Activated T-helper 1 cell treated with anti-CD3 and anti-CD28 coated beads, Interleukin-12 subunit alpha, Interleukin-12 subunit beta, Interleukin-2, Interleukin-4 antibody, amounts not matched to agents 30 ng/mL and 10 ng/mL and 1 ng/mL, durations not matched to agents 14 hours and 24 hours and 36 hours (primary cell): Measurements from ENCODE around the gene GJC3. TPM values are rescaled to one million over a fixed set of nuclear protein-coding genes. Genes with fewer than 3 reads are reported as not detected.
A peak's percentile ranks its signal among the peaks of the same experiment; 100 is the strongest.
"Not testable (repeated sequence)": the region's sequence is repeated elsewhere in the genome, so short reads cannot be mapped to it uniquely, and the experiment has no call there.

ENCODE experiments used
- DNase-seq: peaks from one replicate; pipeline ENCODE4 v3.0.0; 2021; ENCODE audit warnings: low spot score
- H3K27ac Mint-ChIP-seq: one replicate; pipeline ENCODE4 v1.8.0; 2021; ENCODE audit warnings: mild to moderate bottlenecking, mixed read lengths
- H3K27me3 Mint-ChIP-seq: one replicate; pipeline ENCODE4 v1.8.0; 2022; ENCODE audit warnings: mild to moderate bottlenecking, moderate library complexity, mixed read lengths; ENCODE audit not compliant: insufficient read depth
- H3K36me3 Mint-ChIP-seq: one replicate; pipeline ENCODE4 v1.8.0; 2021; ENCODE audit warnings: low read depth, mixed read lengths
- H3K4me1 Mint-ChIP-seq: one replicate; pipeline ENCODE4 v1.8.0; 2021; ENCODE audit warnings: low read depth, mixed read lengths
- H3K4me3 Mint-ChIP-seq: one replicate; pipeline ENCODE4 v1.8.0; 2021; ENCODE audit warnings: mild to moderate bottlenecking, moderate library complexity, mixed read lengths
- H3K9me3 Mint-ChIP-seq: one replicate; pipeline ENCODE4 v1.8.0; 2021; ENCODE audit warnings: mixed read lengths
- intact Hi-C: fragments of 100-400 bp; cut with micrococcal nuclease; formaldehyde crosslinking; loops from one replicate; pipeline ENCODE4 v1.15.1; 2024
- total RNA-seq: library from RNA; stranded (reverse); gene quantifications from 2 replicates; pipeline ENCODE4 v1.2.3, GENCODE V29; 2022

Gene GJC3
- total RNA-seq, 1 donor from 2014 or later: 0.18 TPM

DNA sequence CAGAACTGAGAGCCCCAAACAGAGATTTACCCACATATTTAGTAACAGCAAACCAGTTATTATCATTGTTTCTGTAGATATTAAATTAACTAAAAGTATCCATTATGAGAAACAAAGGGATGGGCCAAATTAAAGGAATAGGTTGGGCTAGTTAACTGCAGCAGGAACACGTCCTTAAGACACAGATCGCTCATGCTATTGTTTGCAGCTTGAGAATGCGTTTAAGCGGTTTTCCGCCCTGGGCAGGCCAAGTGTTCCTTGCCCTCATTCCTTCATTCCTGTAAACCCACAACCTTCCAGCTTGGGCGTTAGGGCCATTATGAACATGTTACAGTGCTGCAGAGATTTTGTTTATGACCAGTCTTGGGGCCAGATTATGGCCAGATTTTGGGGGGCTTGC is 21.4 kb upstream of the GJC3 start:
- H3K27ac Mint-ChIP-seq, H3K4me1 Mint-ChIP-seq, DNase-seq, H3K4me3 Mint-ChIP-seq, H3K9me3 Mint-ChIP-seq, H3K36me3 Mint-ChIP-seq, intact Hi-C loops, H3K27me3 Mint-ChIP-seq: not testable (repeated sequence)

DNA sequence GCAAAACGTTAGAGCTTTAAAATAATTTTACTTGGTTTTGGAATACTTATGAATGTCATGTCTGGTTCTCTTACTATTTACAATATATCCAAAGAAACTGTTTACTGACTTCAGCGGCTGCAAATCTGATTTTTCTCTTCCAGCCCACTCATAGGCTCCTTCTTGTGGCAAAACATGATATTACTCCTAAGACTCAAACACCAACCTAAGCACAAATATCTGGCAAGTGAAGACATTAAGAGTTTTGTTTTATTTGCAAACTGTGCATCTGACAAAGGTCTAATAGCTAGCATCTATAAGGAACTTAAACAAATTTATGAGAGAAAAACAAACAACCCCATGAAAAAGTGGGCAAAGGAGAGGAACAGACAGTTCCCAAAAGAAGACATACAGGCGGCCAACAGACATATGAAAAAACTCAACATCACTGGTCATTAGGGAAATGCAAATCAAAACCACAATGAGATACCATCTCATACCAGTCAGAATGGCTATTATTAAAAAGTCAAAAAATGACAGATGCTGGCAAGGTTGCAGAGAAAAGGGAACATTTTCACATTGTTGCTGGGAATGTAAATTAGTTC is 20.3 kb upstream of the GJC3 start:
- H3K27me3 Mint-ChIP-seq: peaks cover 5% of the 10 kb centered on the region
- H3K9me3 Mint-ChIP-seq: peaks cover 6% of the 10 kb centered on the region
- no peak for DNase-seq
- H3K4me1 Mint-ChIP-seq: no peaks in the 10 kb centered on the region
- peaks cover 2% of the 10 kb centered on the region for H3K36me3 Mint-ChIP-seq
- no peak overlapping the region for H3K4me3 Mint-ChIP-seq
- intact Hi-C loops: loop anchor here (1.0 kb wide), 1 partner anchor 36 kb away; no protein-coding TSS in a partner anchor
- no peak overlapping the region for H3K27ac Mint-ChIP-seq

DNA sequence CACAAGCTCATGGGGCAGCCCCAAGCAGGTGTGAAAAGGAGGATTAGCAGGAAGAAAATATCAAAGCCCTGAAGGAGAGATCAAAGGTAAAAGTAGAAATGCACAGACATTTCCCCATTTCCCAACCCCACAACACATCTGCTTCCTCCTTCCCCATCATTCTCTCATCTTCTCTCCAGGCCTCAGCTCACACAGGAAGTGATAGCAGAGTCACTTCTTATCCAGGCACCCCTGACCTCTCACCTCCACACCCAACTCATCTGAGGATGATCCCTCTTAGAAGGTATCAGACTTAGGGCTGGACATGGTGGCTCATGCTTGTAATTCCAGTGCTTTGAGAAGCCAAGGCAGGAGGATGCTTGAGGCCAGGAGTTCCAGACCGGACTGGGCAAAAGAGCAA is 18.2 kb upstream of the GJC3 start:
- Mint-ChIP-seq H3K27ac (no peak overlapping the region), H3K4me1 (peaks cover 4% of the 10 kb centered on the region), H3K9me3 (peaks cover 6% of the 10 kb centered on the region), H3K27me3 (peaks cover 7% of the 10 kb centered on the region), H3K36me3 (peaks cover 2% of the 10 kb centered on the region), H3K4me3 (no peak overlapping the region)
- intact Hi-C loops: no loop called here
- no peak for DNase-seq

DNA sequence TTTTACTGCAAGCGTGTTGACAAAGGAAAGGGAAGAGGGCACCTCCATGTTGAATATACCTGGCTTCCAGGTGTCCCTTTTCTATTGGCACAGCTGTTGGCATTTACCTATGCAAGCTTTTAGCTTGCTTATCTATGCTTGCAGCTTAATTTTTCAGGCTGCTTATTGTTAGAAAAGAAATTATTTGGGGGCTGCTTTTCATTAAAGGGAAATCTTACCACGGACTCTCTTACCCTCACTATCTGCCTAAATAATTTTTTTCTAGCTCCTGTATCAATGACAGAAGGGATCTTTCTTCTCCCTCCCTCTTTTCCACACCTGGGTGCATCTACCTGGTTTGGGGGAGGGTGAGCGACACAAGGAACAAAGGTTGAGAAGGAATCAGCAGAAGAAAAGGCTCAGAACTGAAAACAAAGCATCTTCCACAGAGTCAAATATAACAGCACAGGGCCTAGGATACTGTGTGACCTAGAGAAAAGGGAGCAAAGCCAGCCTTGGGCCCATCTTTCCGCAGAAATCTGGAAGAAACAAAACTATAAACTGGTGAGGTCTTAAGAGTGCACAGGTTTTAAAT is 15.2 kb upstream of the GJC3 start:
- Mint-ChIP-seq H3K36me3 (no peaks in the 10 kb centered on the region), H3K4me3 (no peak overlapping the region), H3K4me1 (peaks cover 4% of the 10 kb centered on the region), H3K9me3 (peaks cover under 1% of the 10 kb centered on the region), H3K27ac (no peak overlapping the region), H3K27me3 (peaks cover 12% of the 10 kb centered on the region)
- intact Hi-C loops: no loop called here
- no peak for DNase-seq

DNA sequence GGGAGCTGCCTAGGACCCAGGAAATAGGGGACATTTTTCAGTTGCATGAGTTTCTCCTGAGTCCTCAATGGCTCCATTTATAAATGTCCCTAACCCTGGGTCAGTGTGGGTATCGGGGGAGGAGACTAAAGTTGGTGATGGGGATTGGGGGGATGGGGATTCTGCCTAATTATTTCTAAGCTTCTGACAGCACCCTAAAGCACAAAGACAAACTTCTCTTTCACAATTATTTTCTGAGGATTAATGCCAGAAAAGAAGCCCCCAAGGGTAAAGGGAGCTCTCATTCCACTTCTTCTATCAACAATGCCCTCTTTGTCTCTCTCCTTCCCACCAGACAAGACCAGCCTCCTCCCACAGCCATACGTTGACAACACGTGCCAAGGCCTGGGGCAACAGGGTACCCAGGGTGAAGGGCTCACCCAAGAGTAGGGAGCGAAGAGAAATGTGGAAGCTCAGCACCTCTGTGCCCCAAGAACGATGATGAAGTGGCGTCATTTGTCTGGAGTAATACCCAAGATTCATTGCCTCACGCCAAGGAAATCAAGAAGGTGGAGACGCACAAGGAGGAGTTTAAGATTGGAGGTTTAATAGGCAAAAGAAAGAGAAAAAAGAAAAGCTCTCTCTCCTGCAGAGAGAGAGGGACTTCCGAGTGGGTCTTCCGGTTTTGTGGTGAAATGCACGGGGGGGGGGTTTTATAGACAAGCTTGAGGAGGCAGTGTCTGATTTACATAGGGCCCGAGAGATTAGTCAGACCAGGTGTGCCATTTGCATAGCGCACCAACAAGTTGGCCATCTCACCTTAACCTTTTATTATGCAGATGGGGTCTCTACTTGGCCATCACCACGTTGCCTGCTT is 14.4 kb upstream of the GJC3 start:
- Mint-ChIP-seq H3K4me1 (peaks cover 4% of the 10 kb centered on the region), H3K27ac (peak overlapping the region; percentile 49), H3K4me3 (peak overlapping the region; percentile 8), H3K36me3 (no peaks in the 10 kb centered on the region), H3K9me3 (peaks cover 5% of the 10 kb centered on the region), H3K27me3 (peaks cover 17% of the 10 kb centered on the region)
- intact Hi-C loops: no loop called here
- no peak for DNase-seq

DNA sequence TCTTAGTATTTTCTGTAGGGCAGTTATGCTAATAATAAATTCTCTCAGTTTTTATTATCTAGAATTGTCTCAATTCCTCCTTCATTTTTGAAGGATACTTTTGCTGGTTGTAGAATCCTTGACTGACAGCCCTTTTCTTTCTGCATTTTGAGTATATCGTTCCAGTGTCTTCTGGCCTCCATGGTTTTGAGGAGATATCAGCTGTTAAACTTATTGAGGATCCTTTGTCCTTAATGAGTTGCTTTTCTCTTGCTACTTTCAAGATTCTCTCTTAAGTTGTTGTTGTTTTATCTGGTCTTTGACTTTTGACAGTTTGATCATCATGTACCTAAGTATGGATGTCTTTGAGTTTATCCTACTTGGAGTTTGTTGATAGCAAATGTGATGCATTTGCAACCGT is 8.9 kb upstream of the GJC3 start:
- peaks cover 22% of the 10 kb centered on the region for H3K27me3 Mint-ChIP-seq
- no peaks in the 10 kb centered on the region for H3K36me3 Mint-ChIP-seq
- no peak for DNase-seq
- no peak overlapping the region for H3K27ac Mint-ChIP-seq
- no peak overlapping the region for H3K4me3 Mint-ChIP-seq
- H3K9me3 Mint-ChIP-seq: peaks cover 15% of the 10 kb centered on the region
- intact Hi-C loops: no loop called here
- H3K4me1 Mint-ChIP-seq: peaks cover 9% of the 10 kb centered on the region

DNA sequence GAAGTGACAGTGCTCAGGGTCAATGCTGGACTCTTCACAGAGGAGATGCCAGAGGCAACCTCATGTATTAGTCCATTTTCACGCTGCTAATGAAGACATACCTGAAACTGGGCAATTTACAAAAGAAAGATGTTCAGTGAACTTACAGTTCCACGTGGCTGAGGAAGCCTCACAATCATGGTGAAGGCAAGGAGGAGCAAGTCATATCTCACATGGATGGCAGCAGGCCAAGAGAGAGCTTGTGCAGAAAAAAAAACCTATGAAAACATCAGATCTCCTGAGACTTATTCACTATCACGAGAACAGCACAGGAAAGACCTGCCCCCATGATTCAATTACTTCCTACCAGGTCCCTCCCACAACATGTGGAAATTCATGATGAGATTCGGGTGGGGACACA is 5.6 kb upstream of the GJC3 start:
- Mint-ChIP-seq H3K4me1 (peaks cover 15% of the 10 kb centered on the region), H3K9me3 (peaks cover 15% of the 10 kb centered on the region), H3K27me3 (peaks cover 20% of the 10 kb centered on the region)
- H3K4me3 Mint-ChIP-seq, H3K27ac Mint-ChIP-seq, DNase-seq, H3K36me3 Mint-ChIP-seq, intact Hi-C loops: not testable (repeated sequence)

DNA sequence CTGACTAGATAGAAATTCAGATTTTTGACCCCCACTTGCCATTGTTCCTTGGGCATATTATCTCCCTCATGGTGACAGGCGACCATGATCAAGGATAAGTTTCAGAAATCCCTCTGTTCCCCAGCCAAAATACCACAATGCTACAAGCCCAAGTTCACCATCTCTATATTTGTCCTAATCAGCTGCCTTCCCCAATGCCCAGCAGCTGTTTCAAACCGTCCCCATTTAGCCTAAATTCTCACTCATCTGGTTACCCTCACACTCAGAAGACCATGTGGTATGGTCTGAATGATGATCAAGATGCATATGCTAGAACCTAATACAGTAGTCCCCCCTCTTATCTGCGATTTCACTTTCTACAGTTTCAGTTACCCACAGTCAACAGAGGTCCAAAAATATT is 956 bp upstream of the GJC3 start:
- no peak overlapping the region for H3K27ac Mint-ChIP-seq
- DNase-seq: no peak
- intact Hi-C loops: no loop called here
- no peak overlapping the region for H3K4me3 Mint-ChIP-seq
- H3K27me3 Mint-ChIP-seq: peaks cover 20% of the 10 kb centered on the region
- peaks cover 31% of the 10 kb centered on the region for H3K4me1 Mint-ChIP-seq
- H3K36me3 Mint-ChIP-seq: no peaks in the 10 kb centered on the region
- no peaks in the 10 kb centered on the region for H3K9me3 Mint-ChIP-seq

DNA sequence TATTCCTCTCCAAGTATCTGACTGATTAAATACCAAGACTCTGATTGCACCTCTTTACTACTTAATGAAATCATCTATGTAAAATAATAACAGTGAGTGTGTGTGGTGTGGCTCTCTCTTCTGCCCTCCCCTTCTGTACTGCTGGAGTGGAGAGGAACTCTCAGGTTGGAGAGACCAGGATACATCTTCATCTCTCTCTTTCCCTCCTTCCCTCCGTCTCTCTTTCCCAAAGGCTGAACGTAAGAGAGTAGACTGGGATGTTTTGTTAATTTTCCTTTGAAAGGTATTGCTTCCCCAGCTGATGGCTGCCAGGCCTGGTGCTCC is 272 bp upstream of the GJC3 start:
- no peak for DNase-seq
- Mint-ChIP-seq H3K9me3 (no peaks in the 10 kb centered on the region), H3K4me3 (peak overlapping the region; percentile 62), H3K27me3 (peaks cover 23% of the 10 kb centered on the region), H3K36me3 (no peaks in the 10 kb centered on the region), H3K4me1 (peaks cover 24% of the 10 kb centered on the region), H3K27ac (peak overlapping the region; percentile 46)
- intact Hi-C loops: loop anchor here (1.0 kb wide), 1 partner anchor 10 kb away; the partner anchor contains the start of gene TRIM4

DNA sequence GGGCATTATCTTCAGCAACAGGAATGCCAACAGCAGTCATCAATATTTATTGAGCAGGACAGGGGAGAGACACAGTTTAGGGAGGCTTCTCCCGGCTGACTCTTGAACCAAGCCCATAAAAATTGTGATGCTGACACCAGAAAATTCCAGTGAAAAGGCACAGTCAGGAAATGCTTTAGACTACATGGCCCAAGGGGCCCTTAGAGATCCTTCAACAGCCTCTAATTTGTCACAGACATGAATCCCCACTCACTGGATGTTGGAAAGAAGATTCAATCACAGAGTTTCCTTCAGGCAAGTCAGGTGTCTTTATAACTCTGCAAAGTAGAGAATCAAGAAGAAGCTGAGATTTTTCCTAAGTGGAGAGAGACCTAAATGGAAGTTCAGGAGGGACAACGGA is 1.2 kb downstream of the GJC3 start:
- no peak for DNase-seq
- H3K27ac Mint-ChIP-seq: no peak overlapping the region
- H3K4me3 Mint-ChIP-seq: no peak overlapping the region
- peaks cover 24% of the 10 kb centered on the region for H3K4me1 Mint-ChIP-seq
- intact Hi-C loops: no loop called here
- no peaks in the 10 kb centered on the region for H3K9me3 Mint-ChIP-seq
- peaks cover 22% of the 10 kb centered on the region for H3K27me3 Mint-ChIP-seq
- H3K36me3 Mint-ChIP-seq: no peaks in the 10 kb centered on the region

DNA sequence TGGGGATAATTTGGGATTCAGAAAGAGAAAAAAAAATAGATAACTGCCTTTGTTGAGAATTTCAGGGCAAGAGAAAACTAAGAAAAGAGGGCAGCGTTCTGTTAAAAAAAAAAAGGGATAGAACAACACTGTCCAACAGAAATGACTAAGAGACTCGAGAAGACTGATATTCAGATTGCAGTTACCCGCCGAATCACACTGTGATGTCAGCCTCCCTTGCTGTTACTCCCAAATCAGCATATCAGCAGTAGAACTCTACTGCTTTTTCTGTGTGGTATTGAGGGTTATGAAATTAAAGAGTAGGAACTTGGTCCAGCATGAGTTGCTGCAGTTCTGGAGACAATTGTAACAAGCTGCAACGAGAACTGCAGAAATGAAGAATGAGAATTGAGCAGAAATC is 1.9 kb downstream of the GJC3 start:
- H3K4me1 Mint-ChIP-seq: peaks cover 24% of the 10 kb centered on the region
- no peaks in the 10 kb centered on the region for H3K36me3 Mint-ChIP-seq
- peaks cover 21% of the 10 kb centered on the region for H3K27me3 Mint-ChIP-seq
- H3K27ac Mint-ChIP-seq: no peak overlapping the region
- intact Hi-C loops: no loop called here
- DNase-seq: no peak
- no peaks in the 10 kb centered on the region for H3K9me3 Mint-ChIP-seq
- H3K4me3 Mint-ChIP-seq: no peak overlapping the region

DNA sequence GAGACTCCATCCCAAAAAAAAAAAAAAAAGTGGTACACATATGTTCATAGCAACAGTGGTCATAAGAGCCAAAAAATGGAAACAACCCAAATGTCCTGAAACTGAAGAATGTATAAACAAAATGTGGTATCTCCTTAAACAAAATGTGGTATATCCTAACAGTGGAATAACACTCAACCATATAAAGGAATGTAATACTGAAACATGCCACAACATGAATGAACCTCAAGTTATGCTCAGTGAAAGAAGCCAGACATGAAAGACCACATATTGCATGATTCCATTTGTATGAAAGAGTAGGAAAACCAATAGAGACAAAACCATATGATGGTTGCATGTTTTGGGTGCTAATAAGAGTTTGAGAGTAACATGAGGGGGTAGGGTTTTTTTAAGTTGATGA is 3.1 kb downstream of the GJC3 start:
- H3K27me3 Mint-ChIP-seq: peaks cover 20% of the 10 kb centered on the region
- peaks cover 5% of the 10 kb centered on the region for H3K36me3 Mint-ChIP-seq
- intact Hi-C loops: no loop called here
- DNase-seq: no peak
- peaks cover 24% of the 10 kb centered on the region for H3K4me1 Mint-ChIP-seq
- H3K4me3 Mint-ChIP-seq: no peak overlapping the region
- H3K27ac Mint-ChIP-seq: no peak overlapping the region
- H3K9me3 Mint-ChIP-seq: no peaks in the 10 kb centered on the region

DNA sequence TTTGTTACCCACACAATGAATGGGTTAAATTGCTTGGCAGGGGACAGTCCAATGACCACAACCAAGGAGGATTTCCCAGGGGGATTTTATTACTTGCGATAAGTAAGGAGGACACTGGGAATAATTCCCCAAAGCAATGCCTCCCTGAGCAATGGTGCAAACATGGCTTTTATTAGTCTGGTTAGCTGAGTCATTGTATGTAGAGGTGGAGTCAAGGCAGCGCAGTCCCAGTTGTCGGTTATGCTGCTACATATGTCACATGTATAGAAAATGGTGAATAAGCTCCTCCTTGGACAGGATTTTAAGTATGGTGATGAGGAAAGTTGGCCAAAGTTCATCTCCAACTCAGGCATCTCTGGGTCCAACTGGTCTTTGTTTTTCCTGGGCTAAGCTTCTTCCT is 6.2 kb downstream of the GJC3 start:
- H3K27me3 Mint-ChIP-seq: peaks cover 20% of the 10 kb centered on the region
- no peak overlapping the region for H3K27ac Mint-ChIP-seq
- no peak overlapping the region for H3K4me3 Mint-ChIP-seq
- peaks cover 19% of the 10 kb centered on the region for H3K4me1 Mint-ChIP-seq
- DNase-seq: no peak
- intact Hi-C loops: no loop called here
- H3K36me3 Mint-ChIP-seq: peaks cover 8% of the 10 kb centered on the region
- H3K9me3 Mint-ChIP-seq: no peaks in the 10 kb centered on the region
